Uterus (tissue), 2 donors: Measurements from ENCODE around the gene P2RY2.

Experiments used
- POLR2A ChIP-seq, 2 donors: fragments of 450-650 bp; IDR thresholded peaks; one replicate each; pipeline ENCODE4 v1.6.1; 2016; ENCODE audit warnings: antibody characterized with exemption in 2 of 2, mild to moderate bottlenecking in 1 of 2, moderate library complexity in 1 of 2
- TF ChIP-seq, protein P1 (sequence below), 4 experiments: fragments of 200-600 bp in 2 of 4; fragments of 450-650 bp in 2 of 4; sonication (generic) in 2 of 4; IDR thresholded peaks; one replicate each; pipeline ENCODE4 v1.5.1; 2016 to 2019; ENCODE audit warnings: antibody characterized with exemption in 4 of 4, mild to moderate bottlenecking in 2 of 4, moderate library complexity in 1 of 4

- TF ChIP-seq, protein P1, sequence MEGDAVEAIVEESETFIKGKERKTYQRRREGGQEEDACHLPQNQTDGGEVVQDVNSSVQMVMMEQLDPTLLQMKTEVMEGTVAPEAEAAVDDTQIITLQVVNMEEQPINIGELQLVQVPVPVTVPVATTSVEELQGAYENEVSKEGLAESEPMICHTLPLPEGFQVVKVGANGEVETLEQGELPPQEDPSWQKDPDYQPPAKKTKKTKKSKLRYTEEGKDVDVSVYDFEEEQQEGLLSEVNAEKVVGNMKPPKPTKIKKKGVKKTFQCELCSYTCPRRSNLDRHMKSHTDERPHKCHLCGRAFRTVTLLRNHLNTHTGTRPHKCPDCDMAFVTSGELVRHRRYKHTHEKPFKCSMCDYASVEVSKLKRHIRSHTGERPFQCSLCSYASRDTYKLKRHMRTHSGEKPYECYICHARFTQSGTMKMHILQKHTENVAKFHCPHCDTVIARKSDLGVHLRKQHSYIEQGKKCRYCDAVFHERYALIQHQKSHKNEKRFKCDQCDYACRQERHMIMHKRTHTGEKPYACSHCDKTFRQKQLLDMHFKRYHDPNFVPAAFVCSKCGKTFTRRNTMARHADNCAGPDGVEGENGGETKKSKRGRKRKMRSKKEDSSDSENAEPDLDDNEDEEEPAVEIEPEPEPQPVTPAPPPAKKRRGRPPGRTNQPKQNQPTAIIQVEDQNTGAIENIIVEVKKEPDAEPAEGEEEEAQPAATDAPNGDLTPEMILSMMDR (IDR thresholded peaks at IDR 0.05): no peak
- no peak for TF ChIP-seq POLR2A (IDR thresholded peaks at IDR 0.05)
These were observed 4.6 kb upstream of the P2RY2 start for GRCh38 chr11:73213196-73214143.
